GM12878 (cell line): ENCODE data around the gene TMPRSS6. TPM values are rescaled to one million over a fixed set of nuclear protein-coding genes. Genes with fewer than 3 reads are reported as not detected.
A peak's percentile ranks its signal among the peaks of the same experiment; 100 is the strongest.

ENCODE experiments used
- ATAC-seq: fragments of 200-7000 bp; cut with Tn5 transposase; 3 replicates; pipeline ENCODE4 v1.9.1; 2020; ENCODE audit warnings: mild to moderate bottlenecking, moderate library complexity
- BruUV-seq: library from RNA; stranded (reverse); fragments of 400-500 nt; replicated peaks from 2 replicates; lab custom pipeline; 2021; lab: Mats Ljungman, UMichigan
- CTCF ChIA-PET: fragments of 300-600 bp; sonication (Branson Sonifier 250); formaldehyde crosslinking; extraction: SDS; loops from one replicate; lab custom pipeline; 2021; ENCODE audit warnings: inconsistent platforms; lab: Yijun Ruan, JAX
- POLR2A ChIA-PET: fragments of 350-600 bp; formaldehyde crosslinking; extraction: SDS; loops from one replicate; lab custom pipeline; 2021; ENCODE audit warnings: inconsistent platforms; lab: Charles Lee
- RAD21 ChIA-PET: fragments of 300-600 bp; sonication (Branson Sonifier 250); formaldehyde crosslinking; loops from one replicate; lab custom pipeline; 2023; ENCODE audit warnings: antibody characterized with exemption; ENCODE audit not compliant: unreplicated experiment; lab: Charles Lee
- SMC1A ChIA-PET: fragments of 300-600 bp; sonication (Branson Sonifier 250); formaldehyde crosslinking; loops from one replicate; lab custom pipeline; 2023; ENCODE audit not compliant: unreplicated experiment, uncharacterized antibody; lab: Charles Lee
- DNase-seq: peaks from one replicate; pipeline ENCODE4 v3.0.0-alpha.2; 2011; ENCODE audit warnings: low read depth, low spot score
- FAIRE-seq: peaks from 3 replicates; lab custom pipeline; 2011; peaks lifted over from hg19 to GRCh38; lab: Jason Lieb, UNC
- H2AFZ ChIP-seq: 2 replicates; pipeline ENCODE4 v1.6.0; 2011; ENCODE audit warnings: low read depth, low read length, control low read depth; ENCODE audit not compliant: control insufficient read depth
- H3K27ac ChIP-seq: 2 replicates; pipeline ENCODE4 v1.5.1; 2011; ENCODE audit warnings: control low read depth; ENCODE audit not compliant: control insufficient read depth, insufficient read depth
- H3K27me3 ChIP-seq, 2 experiments: replicated peaks in 1 of 2; 2 replicates each; pipeline versions ENCODE4 v1.6.0 to v1.6.1; 2011; ENCODE audit warnings: low read length in 1 of 2; ENCODE audit not compliant: control insufficient read depth in 2 of 2, insufficient read depth in 2 of 2
- H3K36me3 ChIP-seq, 2 experiments: 2 replicates each; pipeline ENCODE4 v1.5.1; 2011; ENCODE audit warnings: low read length in 1 of 2; ENCODE audit not compliant: control insufficient read depth in 2 of 2, insufficient read depth in 2 of 2
- H3K4me1 ChIP-seq: 2 replicates; pipeline ENCODE4 v1.6.1; 2011; ENCODE audit warnings: mild to moderate bottlenecking, low read length, moderate library complexity, mixed read lengths; ENCODE audit not compliant: control insufficient read depth, insufficient read depth
- H3K4me2 ChIP-seq: 2 replicates; pipeline ENCODE4 v1.6.0; 2011; ENCODE audit warnings: control low read depth; ENCODE audit not compliant: control insufficient read depth, insufficient read depth
- H3K4me3 ChIP-seq: fragments of 200-600 bp; sonication (generic); 2 replicates; pipeline ENCODE4 v1.5.1; 2016
- H3K79me2 ChIP-seq: 2 replicates; pipeline ENCODE4 v1.6.0; 2011; ENCODE audit warnings: low read length; ENCODE audit not compliant: control insufficient read depth, insufficient read depth
- H3K9ac ChIP-seq: 2 replicates; pipeline ENCODE4 v1.8.0; 2011; ENCODE audit warnings: low read length, control low read depth, mixed read lengths; ENCODE audit not compliant: control insufficient read depth, insufficient read depth
- H3K9me3 ChIP-seq: replicated peaks from 3 replicates; pipeline ENCODE4 v1.5.1; 2011; ENCODE audit warnings: mild to moderate bottlenecking, low read length; ENCODE audit not compliant: control insufficient read depth, insufficient read depth
- H4K20me1 ChIP-seq: 2 replicates; pipeline ENCODE4 v1.6.0; 2011; ENCODE audit not compliant: control insufficient read depth, insufficient read depth
- BACH1 ChIP-seq: fragments of 450-650 bp; IDR thresholded peaks from 2 replicates; pipeline ENCODE4 v1.6.1; 2017; ENCODE audit warnings: mild to moderate bottlenecking, borderline replicate concordance
- POLR2AphosphoS5 ChIP-seq: IDR thresholded peaks from 2 replicates; pipeline ENCODE4 v1.6.1; 2011; ENCODE audit warnings: mild to moderate bottlenecking, low read length, inconsistent platforms
- WGBS: methylation state at CpG from one replicate; pipeline ENCODE4 v1.1.6; 2016; ENCODE audit warnings: low lambda C conversion rate; ENCODE audit not compliant: insufficient replicate concordance, insufficient coverage; ENCODE audit errors: missing lambda C conversion rate; 5-methylcytosine and 5-hydroxymethylcytosine counted together
- in situ Hi-C: fragments of 300-500 bp; cut with MboI; formaldehyde crosslinking; loops from 9 replicates; pipeline ENCODE4 v1.14.3; 2018; ENCODE audit warnings: mixed read lengths
- intact Hi-C: fragments of 100-400 bp; cut with micrococcal nuclease; formaldehyde crosslinking; loops from one replicate; pipeline ENCODE4 v1.14.2; 2022; ENCODE audit not compliant: unreplicated experiment
- polyA plus RNA-seq, 11 experiments: library from polyadenylated mRNA; depleted of rRNA in 4 of 11; unstranded in 6 of 11; stranded (reverse) in 5 of 11; fragments of >200 nt; fragmentation: Nextera tagmentation in 4 of 11; fragmentation: Illumina TruSeq in 1 of 11; extraction: Ambion mirVana in 4 of 11; extraction: Trizol in 1 of 11; gene quantifications; 1 replicate in 1 of 11; 2 replicates in 10 of 11; pipeline versions ENCODE4 v1.2.1 to v1.2.3, GENCODE V29; 2011 to 2016; ENCODE audit warnings: inconsistent platforms in 2 of 11, missing spikeins in 2 of 11, low read depth in 1 of 11
- total RNA-seq, 4 experiments: library from RNA; depleted of rRNA in 3 of 4; stranded (reverse); fragments of >200 nt in 3 of 4; fragmentation: Illumina TruSeq in 1 of 4; extraction: Trizol in 1 of 4; gene quantifications; 2 replicates each; pipeline versions ENCODE4 v1.2.1 to v1.2.3, GENCODE V29; 2013 to 2021

TMPRSS6 gene
- total and polyA plus RNA-seq, 10 of the 15 experiments (the other 5 are each of a cell fraction or from before 2014, with no cell fraction given): 0.06 to 0.69 (median 0.19) TPM; not detected in 6

GRCh38 chr22:37147186-37147990 lies 37.9 kb upstream of the TMPRSS6 start:
- H3K4me3 ChIP-seq: peak overlapping the region; percentile 99
- FAIRE-seq: no peak
- peaks cover 62% of the 10 kb centered on the region for H3K79me2 ChIP-seq
- DNase-seq: no peak
- no peaks in the 10 kb centered on the region for H3K27me3 ChIP-seq
- peaks cover 2% of the 10 kb centered on the region; the same call in 1 of the 2 replicates for H4K20me1 ChIP-seq
- ChIA-PET RAD21 (interaction anchor here (0.8 to 7.9 kb wide), 15 partner anchors 7 to 113 kb away, joined by 3 to 158 read pairs (median 7); no protein-coding TSS in a partner anchor), SMC1A (interaction anchor here (0.6 to 12.5 kb wide), 13 partner anchors 9 to 69 kb away, joined by 3 to 203 read pairs (median 4); no protein-coding TSS in a partner anchor), POLR2A (interaction anchor here (0.8 to 7.0 kb wide), 7 partner anchors 7 to 97 kb away, joined by 3 to 128 read pairs (median 6); partner anchors contain the start of genes RAC2 and TMPRSS6), CTCF (interaction anchor here (0.5 to 7.1 kb wide), 21 partner anchors 10 to 490 kb away, joined by 3 to 116 read pairs (median 5); no protein-coding TSS in a partner anchor)
- no TSS peak for BruUV-seq
- H3K27ac ChIP-seq: peak overlapping the region; percentile 94
- H3K9me3 ChIP-seq: peaks cover 2% of the 10 kb centered on the region; the same call in 2 of the 3 replicates
- intact Hi-C loops: loop anchor here (5.0 to 10.0 kb wide), 2 partner anchors 47 to 70 kb away; no protein-coding TSS in a partner anchor
- no peak for TF ChIP-seq BACH1
- TF ChIP-seq POLR2AphosphoS5: 0 out of 2 replicates have a peak, but pooled peaks have one; percentile 6
- ATAC-seq: no peak
- 22% methylated on average over 12 of the region's 12 CpGs for WGBS
- peaks cover 17% of the 10 kb centered on the region for H3K4me1 ChIP-seq
- H3K9ac ChIP-seq: peak overlapping the region; percentile 88
- peak overlapping the region; percentile 82 for H3K4me2 ChIP-seq
- in situ Hi-C loops: no loop called here
- H2AFZ ChIP-seq: no peak overlapping the region
- H3K36me3 ChIP-seq: peaks cover 5 to 17% of the 10 kb centered on the region in 2 experiments
